Body of pancreas (tissue), 4 donors: Measurements from ENCODE around the gene LRP1.

Experiments
- POLR2A ChIP-seq, 3 donors: fragments of 450-650 bp; IDR thresholded peaks; one replicate each; pipeline ENCODE4 v1.6.1; 2016; ENCODE audit warnings: antibody characterized with exemption in 3 of 3, mild to moderate bottlenecking in 2 of 3
- TF ChIP-seq, protein P1 (sequence below), 7 experiments: fragments of 450-650 bp in 4 of 7; fragments of 200-600 bp in 3 of 7; sonication (generic) in 3 of 7; IDR thresholded peaks; one replicate each; pipeline ENCODE4 v1.5.1; 2016 to 2019; ENCODE audit warnings: antibody characterized with exemption in 7 of 7

DNA sequence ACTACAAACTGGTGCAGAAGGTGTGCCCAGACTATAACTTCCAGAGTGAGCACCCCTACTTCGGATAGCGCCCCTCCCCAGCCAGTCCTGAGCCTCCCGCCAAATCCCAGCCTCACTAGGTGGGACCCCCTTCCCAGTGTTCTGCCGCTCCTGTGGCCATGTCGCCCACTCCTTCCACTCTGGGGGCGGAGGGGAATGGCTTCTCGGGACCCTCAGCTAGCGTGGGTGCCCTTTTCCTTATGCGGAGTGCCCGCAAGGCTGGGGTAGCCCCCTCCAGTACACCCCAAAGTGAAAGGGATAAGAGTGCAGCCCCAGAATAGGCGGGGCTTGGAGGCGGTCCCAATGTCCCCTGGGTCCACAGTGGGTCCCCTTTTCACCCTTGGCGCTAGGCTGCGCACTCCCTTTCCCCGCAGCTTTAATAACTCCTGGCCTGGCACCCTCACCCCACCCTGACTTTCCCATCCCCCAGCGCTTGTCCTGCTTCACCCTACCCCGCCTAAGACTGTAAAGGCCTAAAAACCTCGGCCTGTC, 97.5 kb downstream of the LRP1 start:
- TF ChIP-seq, protein P1, sequence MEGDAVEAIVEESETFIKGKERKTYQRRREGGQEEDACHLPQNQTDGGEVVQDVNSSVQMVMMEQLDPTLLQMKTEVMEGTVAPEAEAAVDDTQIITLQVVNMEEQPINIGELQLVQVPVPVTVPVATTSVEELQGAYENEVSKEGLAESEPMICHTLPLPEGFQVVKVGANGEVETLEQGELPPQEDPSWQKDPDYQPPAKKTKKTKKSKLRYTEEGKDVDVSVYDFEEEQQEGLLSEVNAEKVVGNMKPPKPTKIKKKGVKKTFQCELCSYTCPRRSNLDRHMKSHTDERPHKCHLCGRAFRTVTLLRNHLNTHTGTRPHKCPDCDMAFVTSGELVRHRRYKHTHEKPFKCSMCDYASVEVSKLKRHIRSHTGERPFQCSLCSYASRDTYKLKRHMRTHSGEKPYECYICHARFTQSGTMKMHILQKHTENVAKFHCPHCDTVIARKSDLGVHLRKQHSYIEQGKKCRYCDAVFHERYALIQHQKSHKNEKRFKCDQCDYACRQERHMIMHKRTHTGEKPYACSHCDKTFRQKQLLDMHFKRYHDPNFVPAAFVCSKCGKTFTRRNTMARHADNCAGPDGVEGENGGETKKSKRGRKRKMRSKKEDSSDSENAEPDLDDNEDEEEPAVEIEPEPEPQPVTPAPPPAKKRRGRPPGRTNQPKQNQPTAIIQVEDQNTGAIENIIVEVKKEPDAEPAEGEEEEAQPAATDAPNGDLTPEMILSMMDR (IDR thresholded peaks at IDR 0.05) = no peak
- TF ChIP-seq POLR2A (IDR thresholded peaks at IDR 0.05) = no peak
